ENCODE data around the gene GIGYF1. TPM values are rescaled to one million over a fixed set of nuclear protein-coding genes. Genes with fewer than 3 reads are reported as not detected.

The GIGYF1 gene
- polyA plus RNA-seq, 1 donor from 2014 or later = 2.6 TPM

Other genes starting within 250 kb of the GIGYF1 start
- gene SPACDR, start 230.0 kb downstream of the GIGYF1 start, polyA plus RNA-seq = 0.78 TPM
- gene TSC22D4, start 215.0 kb downstream of the GIGYF1 start, polyA plus RNA-seq = 25.6 TPM
- gene NYAP1, start 210.3 kb downstream of the GIGYF1 start, polyA plus RNA-seq = not detected
- gene AGFG2, start 155.0 kb downstream of the GIGYF1 start, polyA plus RNA-seq = 7.3 TPM
- gene SAP25, start 120.3 kb downstream of the GIGYF1 start, polyA plus RNA-seq = 0.73 TPM
- 160 TPM for gene LRCH4, start 108.1 kb downstream of the GIGYF1 start, polyA plus RNA-seq
- gene FBXO24, start 107.9 kb downstream of the GIGYF1 start, polyA plus RNA-seq = 0.36 TPM
- 0.98 TPM for gene PCOLCE, start 91.9 kb downstream of the GIGYF1 start, polyA plus RNA-seq
- gene MOSPD3, start 81.7 kb downstream of the GIGYF1 start, polyA plus RNA-seq = 14.4 TPM
- gene TFR2, start 52.7 kb downstream of the GIGYF1 start, polyA plus RNA-seq = 0.44 TPM
- gene ACTL6B, start 37.8 kb downstream of the GIGYF1 start, polyA plus RNA-seq = not detected
- gene GNB2, start 20.5 kb downstream of the GIGYF1 start, polyA plus RNA-seq = 62.7 TPM
- 48.6 TPM for gene POP7, start 11.9 kb upstream of the GIGYF1 start, polyA plus RNA-seq
- not detected for gene EPO, start 26.2 kb upstream of the GIGYF1 start, polyA plus RNA-seq
- gene ZAN, start 39.3 kb upstream of the GIGYF1 start, polyA plus RNA-seq = not detected
- gene EPHB4, start 133.3 kb upstream of the GIGYF1 start, polyA plus RNA-seq = not detected
- 11.4 TPM for gene SLC12A9, start 158.5 kb upstream of the GIGYF1 start, polyA plus RNA-seq
- 4.6 TPM for gene TRIP6, start 173.1 kb upstream of the GIGYF1 start, polyA plus RNA-seq
- gene SRRT, start 180.9 kb upstream of the GIGYF1 start, polyA plus RNA-seq = 79.7 TPM
- gene UFSP1, start 195.5 kb upstream of the GIGYF1 start, polyA plus RNA-seq = 2.5 TPM
- gene ACHE, start 201.6 kb upstream of the GIGYF1 start, polyA plus RNA-seq = not detected